HG02642 (cell line): ENCODE results near the gene NDST1.

ENCODE experiments used
- ATAC-seq: cut with Tn5 transposase; IDR thresholded peaks from one replicate; pipeline ENCODE4 v1.9.1; 2021; ENCODE audit warnings: mild to moderate bottlenecking; ENCODE audit not compliant: unreplicated experiment, poor library complexity

The NDST1 gene

GRCh38 chr5:150599917-150600511, 92.1 kb downstream of the NDST1 start:
- no peak for ATAC-seq

- ATAC-seq: no peak
Observed at GRCh38 chr5:150600616-150601490, 92.9 kb downstream of the NDST1 start.

GRCh38 chr5:150601491-150602345, 93.8 kb downstream of the NDST1 start:
- no peak for ATAC-seq

GRCh38 chr5:150603052-150603451, 95.1 kb downstream of the NDST1 start:
- ATAC-seq: no peak

- no peak for ATAC-seq
Observed at GRCh38 chr5:150603491-150603890, 95.6 kb downstream of the NDST1 start.

GRCh38 chr5:150604010-150604409, 96.1 kb downstream of the NDST1 start:
- ATAC-seq: no peak

GRCh38 chr5:150604894-150605440, 97.0 kb downstream of the NDST1 start:
- ATAC-seq: no peak

GRCh38 chr5:150605546-150605945, 97.6 kb downstream of the NDST1 start:
- ATAC-seq: no peak

GRCh38 chr5:150606476-150606875, 98.5 kb downstream of the NDST1 start:
- ATAC-seq: no peak

- ATAC-seq: no peak
Observed at GRCh38 chr5:150607105-150607504, 99.2 kb downstream of the NDST1 start.
